H1 (cell line): ENCODE measurements around the gene NKIRAS2. TPM values are rescaled to one million over a fixed set of nuclear protein-coding genes. Genes with fewer than 3 reads are reported as not detected.

ENCODE experiments used
- EZH2 ChIP-seq: fragments of 200-600 bp; sonication (generic); IDR thresholded peaks from 2 replicates; pipeline ENCODE4 v1.7.1; 2012; ENCODE audit warnings: low read depth, mild to moderate bottlenecking, moderate library complexity, low read length, inconsistent platforms; ENCODE audit not compliant: severe bottlenecking
- FOSL1 ChIP-seq: IDR thresholded peaks from 2 replicates; pipeline ENCODE4 v1.6.1; 2011; ENCODE audit warnings: mild to moderate bottlenecking, low read depth, low read length, moderate library complexity; ENCODE audit not compliant: insufficient read depth
- polyA plus RNA-seq, 7 experiments: library from polyadenylated mRNA; depleted of rRNA in 3 of 7; stranded (reverse) in 5 of 7; unstranded in 2 of 7; fragments of >200 nt in 5 of 7; fragments of 200-250 nt in 2 of 7; gene quantifications; 1 replicate in 5 of 7; 2 replicates in 1 of 7; 4 replicates in 1 of 7; pipeline versions ENCODE4 v1.2.1 to v1.2.3, GENCODE V29; 2011 to 2013; ENCODE audit warnings: missing spikeins in 2 of 7, mixed read lengths in 2 of 7
- total RNA-seq: library from RNA; stranded (reverse); fragmentation: NEBNext Ultra II Directional; extraction: Animal tissue kit (Norgen Biotek cat#: 25700); gene quantifications from 2 replicates; pipeline ENCODE4 v1.2.1, GENCODE V29; 2021

Gene NKIRAS2
- total and polyA plus RNA-seq, 2 of the 8 experiments (the other 6 are each of a cell fraction or from before 2014, with no cell fraction given): 34.5 to 51.1 TPM

DNA sequence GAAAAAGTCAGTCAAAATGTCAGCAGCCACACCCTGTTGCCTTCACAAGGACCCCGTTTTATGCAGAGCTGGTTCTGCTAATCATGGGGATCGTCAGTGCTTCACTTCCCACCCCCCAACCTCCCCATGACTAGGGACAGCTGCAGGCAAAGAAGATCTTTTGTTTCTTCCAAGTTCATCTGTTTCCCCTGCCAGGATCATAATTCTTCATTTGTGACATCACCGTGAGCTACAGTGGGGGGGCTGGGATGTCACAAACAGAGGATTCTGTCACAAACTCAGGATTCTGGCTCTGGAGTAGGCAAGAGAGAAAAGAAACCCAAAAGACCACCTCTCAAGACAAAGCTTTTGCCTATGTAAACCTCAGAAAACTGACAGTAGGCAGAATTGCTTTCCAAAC lies 27.3 kb upstream of the NKIRAS2 start (continued):
- no peak for TF ChIP-seq EZH2
- no peak for TF ChIP-seq FOSL1
